ENCODE data around the gene LRRTM3. TPM values are rescaled to one million over a fixed set of nuclear protein-coding genes. Genes with fewer than 3 reads are reported as not detected.

LRRTM3 gene
- polyA plus RNA-seq, 2 of the 4 experiments (the other 2 are of a cell fraction), result not detected

GRCh38 chr10:67046507-67046906 lies 120.7 kb downstream of the LRRTM3 start:
- Histone ChIP-seq H3K9me3 (no peaks in the 10 kb centered on the region), H3K4me2 (no peak overlapping the region), H3K4me1 (no peaks in the 10 kb centered on the region), H3K27ac (no peak overlapping the region), H3K4me3 (no peak overlapping the region)
- ChIA-PET POLR2A (no interaction called here), CTCF (no interaction called here)
- FAIRE-seq (no peak), ATAC-seq (no peak), DNase-seq (ENCODE audit: low read depth in 1 of 2, low spot score in 1 of 2) (no peak)
- TF ChIP-seq, protein P1, sequence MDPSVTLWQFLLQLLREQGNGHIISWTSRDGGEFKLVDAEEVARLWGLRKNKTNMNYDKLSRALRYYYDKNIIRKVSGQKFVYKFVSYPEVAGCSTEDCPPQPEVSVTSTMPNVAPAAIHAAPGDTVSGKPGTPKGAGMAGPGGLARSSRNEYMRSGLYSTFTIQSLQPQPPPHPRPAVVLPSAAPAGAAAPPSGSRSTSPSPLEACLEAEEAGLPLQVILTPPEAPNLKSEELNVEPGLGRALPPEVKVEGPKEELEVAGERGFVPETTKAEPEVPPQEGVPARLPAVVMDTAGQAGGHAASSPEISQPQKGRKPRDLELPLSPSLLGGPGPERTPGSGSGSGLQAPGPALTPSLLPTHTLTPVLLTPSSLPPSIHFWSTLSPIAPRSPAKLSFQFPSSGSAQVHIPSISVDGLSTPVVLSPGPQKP (IDR thresholded peaks at IDR 0.05; ENCODE audit: low read depth, low read length), result no peak
- TF ChIP-seq EHMT2 (IDR thresholded peaks at IDR 0.05; ENCODE audit: low read depth) (no peak), NR3C1 (IDR thresholded peaks at IDR 0.05) (no peak), MAFK (IDR thresholded peaks at IDR 0.05; ENCODE audit: partially characterized antibody) (peak; percentile 77)
- 7% methylated on average over 3 of the region's 3 CpGs for WGBS (ENCODE audit: missing lambda C conversion rate)

GRCh38 chr10:67049988-67050387 lies 124.2 kb downstream of the LRRTM3 start:
- CTCF ChIA-PET, result no interaction called here
- Histone ChIP-seq H3K9me3 (no peaks in the 10 kb centered on the region), H3K4me2 (no peak overlapping the region), H3K4me1 (no peaks in the 10 kb centered on the region), H3K4me3 (no peak overlapping the region), H3K27ac (no peak overlapping the region)
- DNase-seq (ENCODE audit: low read depth in 1 of 2, low spot score in 1 of 2), result no peak
- POLR2A ChIA-PET, result no interaction called here
- TF ChIP-seq EHF (CRISPR knock-in tag; IDR thresholded peaks at IDR 0.05) (no peak), ZFP36 (IDR thresholded peaks at IDR 0.05; ENCODE audit: borderline replicate concordance, partially characterized antibody) (no peak), RFX5 (IDR thresholded peaks at IDR 0.05) (no peak), EP300 (IDR thresholded peaks at IDR 0.05) (no peak), RNF2 (IDR thresholded peaks at IDR 0.05; ENCODE audit: borderline replicate concordance, low read depth) (no peak), MAFK (IDR thresholded peaks at IDR 0.05; ENCODE audit: partially characterized antibody) (no peak)
- TF ChIP-seq, protein P1 (IDR thresholded peaks at IDR 0.05; ENCODE audit: low read depth, low read length), result no peak
- no peak for FAIRE-seq
- no peak for ATAC-seq
- 57% methylated on average over 3 of the region's 3 CpGs for WGBS (ENCODE audit: missing lambda C conversion rate)

- no peak overlapping the region for H3K27ac ChIP-seq
- ATAC-seq, result no peak
- H3K9me3 ChIP-seq, result no peaks in the 10 kb centered on the region
- H3K4me1 ChIP-seq, result no peaks in the 10 kb centered on the region
- DNase-seq (ENCODE audit: low read depth in 1 of 2, low spot score in 1 of 2), result no peak
- no peak overlapping the region for H3K4me2 ChIP-seq
- TF ChIP-seq ZSCAN20 (CRISPR knock-in tag; IDR thresholded peaks at IDR 0.05) (no peak), GATA3 (IDR thresholded peaks at IDR 0.05; ENCODE audit: borderline replicate concordance) (no peak), JUN (IDR thresholded peaks at IDR 0.05) (no peak), RAD21 (conservative IDR thresholded peaks at IDR 0.05 in 1 of 2, IDR thresholded peaks at IDR 0.05 in 1 of 2) (no peak), HDAC2 (IDR thresholded peaks at IDR 0.05) (no peak), HOXA7 (CRISPR knock-in tag; IDR thresholded peaks at IDR 0.05) (no peak), ZC3H11A (IDR thresholded peaks at IDR 0.05) (no peak), EHMT2 (IDR thresholded peaks at IDR 0.05; ENCODE audit: low read depth) (no peak), CHD4 (IDR thresholded peaks at IDR 0.05; ENCODE audit: borderline replicate concordance) (no peak), HEYL (CRISPR knock-in tag; IDR thresholded peaks at IDR 0.05) (no peak), MAZ (IDR thresholded peaks at IDR 0.05; ENCODE audit: borderline replicate concordance, low read depth, low read length) (no peak), NR3C1 (IDR thresholded peaks at IDR 0.05) (no peak), RFX5 (IDR thresholded peaks at IDR 0.05) (no peak), ZNF302 (CRISPR knock-in tag; IDR thresholded peaks at IDR 0.05) (no peak), RNF2 (IDR thresholded peaks at IDR 0.05; ENCODE audit: borderline replicate concordance, low read depth) (no peak), CEBPB (IDR thresholded peaks at IDR 0.05) (no peak), FOSB (CRISPR knock-in tag; IDR thresholded peaks at IDR 0.05) (no peak)
- TF ChIP-seq, protein P1 (IDR thresholded peaks at IDR 0.05; ENCODE audit: low read depth, low read length), result no peak
- no peak for FAIRE-seq
- WGBS (ENCODE audit: missing lambda C conversion rate), result 16% methylated on average over 5 of the region's 5 CpGs
- CTCF ChIA-PET, result no interaction called here
- POLR2A ChIA-PET, result no interaction called here
- no peak overlapping the region for H3K4me3 ChIP-seq
Observed at GRCh38 chr10:67050415-67050814, 124.6 kb downstream of the LRRTM3 start.
